Tibial nerve (tissue), 4 donors: ENCODE data around the gene CAPN11. TPM values are rescaled to one million over a fixed set of nuclear protein-coding genes. Genes with fewer than 3 reads are reported as not detected.

Source experiments
- DNase-seq, 2 donors: peaks; one replicate each; pipeline ENCODE4 v3.0.0-alpha.2; 2019; ENCODE audit warnings: low spot score in 2 of 2
- H3K27ac ChIP-seq, 4 donors: fragments of 200-600 bp; sonication (generic) in 3 of 4; one replicate each; pipeline ENCODE4 v1.5.1; 2017 to 2019; ENCODE audit warnings: mild to moderate bottlenecking in 1 of 4
- H3K27me3 ChIP-seq, 2 donors: fragments of 200-600 bp; sonication (generic) in 1 of 2; one replicate each; pipeline versions ENCODE4 v1.5.1 to v1.6.0; 2017 to 2019
- H3K36me3 ChIP-seq, 3 donors: fragments of 200-600 bp; sonication (generic); one replicate each; pipeline ENCODE4 v1.5.1; 2018 to 2019
- H3K4me1 ChIP-seq, 4 donors: fragments of 200-600 bp; sonication (generic) in 3 of 4; one replicate each; pipeline ENCODE4 v1.5.1; 2017 to 2019
- H3K4me3 ChIP-seq, 4 donors: fragments of 200-600 bp; sonication (generic) in 3 of 4; one replicate each; pipeline ENCODE4 v1.5.1; 2017 to 2019; ENCODE audit warnings: mild to moderate bottlenecking in 1 of 4, moderate library complexity in 1 of 4
- H3K9me3 ChIP-seq, 4 donors: fragments of 200-600 bp; sonication (generic) in 3 of 4; one replicate each; pipeline ENCODE4 v1.5.1; 2017 to 2019
- EP300 ChIP-seq, 2 donors: sonication (generic); formaldehyde crosslinking; IDR thresholded peaks; one replicate each; pipeline ENCODE4 v1.6.1; 2017; ENCODE audit warnings: antibody characterized with exemption in 2 of 2, mild to moderate bottlenecking in 1 of 2
- POLR2A ChIP-seq, 2 donors: fragments of 450-650 bp; IDR thresholded peaks; one replicate each; pipeline ENCODE4 v1.6.1; 2017; ENCODE audit warnings: antibody characterized with exemption in 2 of 2, mild to moderate bottlenecking in 2 of 2, moderate library complexity in 2 of 2
- WGBS, 2 donors: methylation state at CpG; one replicate each; pipeline ENCODE4 v1.1.5; 2018; 5-methylcytosine and 5-hydroxymethylcytosine counted together
- total RNA-seq, 4 donors: library from RNA; depleted of rRNA; stranded (reverse); fragments of >200 nt; gene quantifications; one replicate each; pipeline ENCODE4 v1.1.0, GENCODE V29; 2016
- TF ChIP-seq, protein P1 (sequence below), 5 experiments: fragments of 200-600 bp in 3 of 5; fragments of 450-650 bp in 2 of 5; sonication (generic) in 3 of 5; IDR thresholded peaks; one replicate each; pipeline ENCODE4 v1.5.1; 2016 to 2019; ENCODE audit warnings: antibody characterized with exemption in 5 of 5, mild to moderate bottlenecking in 3 of 5, moderate library complexity in 2 of 5

The CAPN11 gene
- total RNA-seq, 4 donors from 2014 or later, result 0.21 to 6.5 (median 4.2) TPM

DNA sequence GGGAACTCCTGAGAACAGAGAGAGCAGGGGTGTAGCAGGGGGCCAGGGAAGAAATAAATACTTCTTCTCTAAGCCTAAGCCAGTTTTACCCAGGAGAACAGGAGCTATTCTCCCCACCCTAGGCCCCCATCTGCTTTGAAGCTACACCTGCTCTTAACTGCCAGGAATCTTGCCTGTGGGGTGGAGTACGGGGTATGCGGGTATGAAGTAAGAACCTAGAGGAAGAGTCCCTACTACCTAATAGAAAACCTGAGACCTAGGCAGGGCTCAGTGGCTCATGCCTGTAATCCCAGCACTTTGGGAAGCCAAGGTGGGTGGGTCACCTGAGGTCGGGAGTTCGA, 66.3 kb downstream of the CAPN11 start:
- peaks cover 0 to 7% (median 0%) of the 10 kb centered on the region in 3 donors for H3K36me3 ChIP-seq
- peaks cover 0 to 94% (median 50%) of the 10 kb centered on the region in 4 donors for H3K4me1 ChIP-seq
- no peak for DNase-seq
- WGBS, 2 donors, result 84 to 92% methylated on average over 4 of the region's 4 CpGs
- no peak overlapping the region for H3K4me3 ChIP-seq
- H3K9me3 ChIP-seq, result no peaks in the 10 kb centered on the region
- TF ChIP-seq, protein P1, sequence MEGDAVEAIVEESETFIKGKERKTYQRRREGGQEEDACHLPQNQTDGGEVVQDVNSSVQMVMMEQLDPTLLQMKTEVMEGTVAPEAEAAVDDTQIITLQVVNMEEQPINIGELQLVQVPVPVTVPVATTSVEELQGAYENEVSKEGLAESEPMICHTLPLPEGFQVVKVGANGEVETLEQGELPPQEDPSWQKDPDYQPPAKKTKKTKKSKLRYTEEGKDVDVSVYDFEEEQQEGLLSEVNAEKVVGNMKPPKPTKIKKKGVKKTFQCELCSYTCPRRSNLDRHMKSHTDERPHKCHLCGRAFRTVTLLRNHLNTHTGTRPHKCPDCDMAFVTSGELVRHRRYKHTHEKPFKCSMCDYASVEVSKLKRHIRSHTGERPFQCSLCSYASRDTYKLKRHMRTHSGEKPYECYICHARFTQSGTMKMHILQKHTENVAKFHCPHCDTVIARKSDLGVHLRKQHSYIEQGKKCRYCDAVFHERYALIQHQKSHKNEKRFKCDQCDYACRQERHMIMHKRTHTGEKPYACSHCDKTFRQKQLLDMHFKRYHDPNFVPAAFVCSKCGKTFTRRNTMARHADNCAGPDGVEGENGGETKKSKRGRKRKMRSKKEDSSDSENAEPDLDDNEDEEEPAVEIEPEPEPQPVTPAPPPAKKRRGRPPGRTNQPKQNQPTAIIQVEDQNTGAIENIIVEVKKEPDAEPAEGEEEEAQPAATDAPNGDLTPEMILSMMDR (IDR thresholded peaks at IDR 0.05), result no peak
- no peak for TF ChIP-seq EP300 (IDR thresholded peaks at IDR 0.05)
- TF ChIP-seq POLR2A (IDR thresholded peaks at IDR 0.05), result no peak
- H3K27ac ChIP-seq, result peak overlapping the region in 3 of 4 donors; percentile 5 to 88 (median 76)
- no peaks in the 10 kb centered on the region for H3K27me3 ChIP-seq

DNA sequence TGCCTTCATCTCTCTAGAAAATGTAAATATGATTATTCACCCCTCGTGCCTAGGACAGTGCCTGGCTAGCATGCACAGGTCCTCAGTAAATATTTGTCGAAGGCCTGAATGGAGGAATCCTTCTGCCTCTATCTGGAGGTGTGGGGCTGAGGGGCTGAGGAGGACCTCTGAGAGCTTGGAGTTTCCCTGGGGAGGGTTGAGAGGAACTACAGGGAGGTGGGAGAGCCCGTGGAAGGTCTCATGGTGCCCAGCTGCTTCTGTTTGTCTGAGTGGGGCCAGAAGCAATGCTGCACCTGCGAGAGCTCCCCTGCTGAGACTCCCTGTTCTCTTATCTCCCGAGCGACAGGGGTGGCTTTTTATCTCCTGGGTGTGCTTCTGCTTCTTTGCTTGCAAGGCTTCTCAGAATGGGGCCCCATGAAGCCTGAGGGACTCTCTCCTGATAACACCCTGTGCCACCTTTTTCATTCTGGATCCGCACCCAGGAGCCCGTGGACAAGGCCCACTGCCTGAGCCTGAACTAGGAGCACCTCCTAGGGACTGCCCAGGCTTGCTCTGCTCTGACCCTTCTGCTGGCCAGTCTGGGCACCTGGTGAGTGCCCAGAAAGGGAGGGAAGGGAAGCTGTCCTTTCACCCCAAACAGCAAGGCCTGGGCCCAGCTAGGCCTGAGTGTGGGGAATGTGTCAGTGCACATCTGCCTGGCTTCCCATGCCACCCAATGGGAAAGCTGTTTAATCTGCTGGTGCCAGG, 67.1 kb downstream of the CAPN11 start:
- TF ChIP-seq, protein P1 (IDR thresholded peaks at IDR 0.05), result no peak
- TF ChIP-seq POLR2A (IDR thresholded peaks at IDR 0.05), result no peak
- Histone ChIP-seq H3K36me3 (peaks cover 0 to 15% (median 0%) of the 10 kb centered on the region in 3 donors), H3K27me3 (no peaks in the 10 kb centered on the region), H3K4me3 (no peak overlapping the region), H3K4me1 (peaks cover 0 to 94% (median 49%) of the 10 kb centered on the region in 4 donors), H3K9me3 (no peaks in the 10 kb centered on the region), H3K27ac (peak overlapping the region in 3 of 4 donors; percentile 60 to 74 (median 70))
- DNase-seq, result no peak
- 80 to 84% methylated on average over 8 of the region's 8 CpGs for WGBS, 2 donors

DNA sequence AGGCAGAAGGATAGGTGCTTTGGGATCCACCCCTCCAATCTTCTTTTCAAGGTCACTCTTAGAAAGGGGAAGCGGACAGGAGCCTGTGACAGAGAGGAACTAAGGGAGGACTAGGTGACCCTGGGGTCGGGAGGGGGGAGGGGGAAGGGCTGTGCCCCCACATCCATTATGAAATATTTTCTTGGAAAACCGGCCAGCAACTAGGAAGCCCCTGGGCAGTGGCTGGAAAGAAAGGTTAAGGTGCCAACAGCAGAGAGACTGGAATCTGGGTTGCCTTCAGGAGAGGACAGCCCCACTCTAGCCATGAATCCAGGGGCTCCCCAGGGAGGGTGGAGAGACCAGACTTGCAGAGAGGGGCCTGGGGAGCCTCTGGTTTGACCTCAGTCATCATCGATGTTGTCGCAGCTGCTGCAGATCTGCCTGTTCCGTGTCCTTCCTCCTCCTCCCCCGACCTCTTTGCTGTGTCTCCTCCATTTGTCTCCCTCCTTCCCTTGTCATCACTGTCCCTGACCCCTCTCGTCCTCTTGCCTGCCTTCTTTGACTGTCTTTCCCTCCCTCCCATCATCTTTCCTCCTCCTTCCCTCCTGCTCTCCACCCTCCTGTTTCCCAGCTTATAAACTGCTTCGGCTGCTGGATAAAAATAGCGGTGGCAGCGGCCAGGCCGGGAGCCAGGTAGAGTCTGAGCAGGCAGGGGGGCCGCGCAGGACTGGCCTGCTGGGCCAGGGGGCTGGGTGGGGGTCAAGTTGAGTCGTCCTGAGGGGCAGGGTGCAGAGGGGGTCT, 67.9 kb downstream of the CAPN11 start:
- Histone ChIP-seq H3K9me3 (no peaks in the 10 kb centered on the region), H3K27me3 (no peaks in the 10 kb centered on the region), H3K4me1 (peaks cover 0 to 94% (median 46%) of the 10 kb centered on the region in 4 donors), H3K27ac (peak overlapping the region in 3 of 4 donors; percentile 60 to 74 (median 70)), H3K4me3 (peak overlapping the region in 1 of 4 donors; percentile 8), H3K36me3 (peaks cover 0 to 23% (median 0%) of the 10 kb centered on the region in 3 donors)
- DNase-seq, result no peak
- 40 to 52% methylated on average over 15 of the region's 15 CpGs for WGBS, 2 donors
- TF ChIP-seq, protein P1 (IDR thresholded peaks at IDR 0.05), result no peak
- TF ChIP-seq POLR2A (IDR thresholded peaks at IDR 0.05) (no peak), EP300 (IDR thresholded peaks at IDR 0.05) (no peak)

DNA sequence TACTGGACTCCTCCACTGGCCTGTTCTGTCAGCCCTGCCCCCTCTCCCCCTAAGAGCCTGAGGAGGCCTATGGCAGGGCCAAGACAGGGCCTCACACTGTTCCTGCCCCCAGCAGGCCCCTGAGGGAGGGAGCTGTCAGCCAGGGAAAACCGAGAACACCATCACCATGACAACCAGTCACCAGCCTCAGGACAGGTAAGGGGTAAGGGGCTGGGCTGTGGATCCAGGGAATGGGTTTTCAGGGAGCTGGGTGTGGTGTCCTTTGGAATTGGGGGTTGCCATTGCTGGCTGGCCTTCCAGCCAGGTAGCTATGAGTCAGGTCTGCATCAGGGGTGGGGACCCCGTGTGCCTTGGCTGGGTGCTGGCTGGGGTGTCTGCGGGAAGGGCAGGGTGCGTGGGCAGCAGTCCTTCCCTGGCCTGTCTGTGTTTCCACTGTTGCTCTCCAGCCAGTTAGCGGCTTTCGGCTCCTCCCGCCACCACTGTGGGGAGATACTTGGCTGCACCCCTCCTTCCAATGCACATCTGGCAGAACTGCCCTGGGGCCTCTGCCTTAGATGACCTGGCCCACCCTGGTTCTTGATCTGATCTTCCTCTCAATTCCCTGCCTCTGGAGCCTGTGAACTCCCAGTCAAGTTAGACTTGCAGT, 68.7 kb downstream of the CAPN11 start:
- TF ChIP-seq, protein P1 (IDR thresholded peaks at IDR 0.05), result no peak
- TF ChIP-seq POLR2A (IDR thresholded peaks at IDR 0.05) (no peak), EP300 (IDR thresholded peaks at IDR 0.05) (no peak)
- DNase-seq, result no peak
- Histone ChIP-seq H3K4me1 (peaks cover 0 to 87% (median 41%) of the 10 kb centered on the region in 4 donors), H3K4me3 (peak overlapping the region in 1 of 4 donors; percentile 8), H3K27me3 (no peaks in the 10 kb centered on the region), H3K9me3 (no peaks in the 10 kb centered on the region), H3K27ac (peak overlapping the region in 3 of 4 donors; percentile 60 to 74 (median 70)), H3K36me3 (peaks cover 0 to 30% (median 0%) of the 10 kb centered on the region in 3 donors)
- WGBS, 2 donors, result 65 to 72% methylated on average over 7 of the region's 7 CpGs
